ENCODE results near the gene OPALIN.
A peak's percentile ranks its signal among the peaks of the same experiment; 100 is the strongest.

Gene OPALIN

DNA sequence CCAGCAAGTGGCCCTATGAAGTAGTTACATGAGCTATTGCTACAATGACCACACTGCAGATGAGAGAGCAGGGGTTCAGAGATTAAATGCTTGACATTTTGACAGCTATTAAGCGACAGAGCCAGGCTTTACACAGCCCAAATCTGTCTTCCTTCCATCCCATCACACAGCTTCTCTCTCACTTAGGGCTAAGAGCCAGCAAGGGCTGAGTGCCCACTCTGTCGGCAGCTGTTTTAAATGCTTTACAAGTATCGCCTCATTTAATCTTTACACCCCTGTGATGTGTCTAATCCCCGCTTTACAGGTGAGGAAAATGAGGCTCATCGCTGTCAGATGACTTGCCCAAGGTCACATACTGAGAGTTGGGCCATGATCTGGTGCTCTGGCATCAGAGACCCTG lies 15.2 kb upstream of the OPALIN start:
- no peak for DNase-seq (ENCODE audit: low spot score)

DNA sequence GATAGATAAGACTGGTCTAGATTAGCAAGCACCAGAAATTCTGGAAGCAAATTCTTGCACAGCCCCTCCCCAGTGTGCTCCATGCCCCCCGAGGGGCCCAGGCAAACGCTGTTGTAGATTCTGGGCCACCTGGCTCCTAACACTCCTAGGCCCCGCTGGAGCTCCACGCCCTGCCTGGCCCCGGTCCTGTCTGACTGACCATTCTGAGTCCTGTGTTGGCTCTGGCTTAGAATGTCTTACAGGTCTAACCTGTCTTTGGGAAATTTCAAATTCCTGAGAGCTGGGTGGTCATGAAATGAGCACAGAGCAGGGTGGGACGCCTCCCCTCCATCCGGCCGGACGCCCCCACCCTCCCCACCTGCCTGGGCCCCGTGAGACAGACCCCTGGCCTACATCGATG lies 12.6 kb upstream of the OPALIN start:
- DNase-seq (ENCODE audit: low spot score) = no peak

DNA sequence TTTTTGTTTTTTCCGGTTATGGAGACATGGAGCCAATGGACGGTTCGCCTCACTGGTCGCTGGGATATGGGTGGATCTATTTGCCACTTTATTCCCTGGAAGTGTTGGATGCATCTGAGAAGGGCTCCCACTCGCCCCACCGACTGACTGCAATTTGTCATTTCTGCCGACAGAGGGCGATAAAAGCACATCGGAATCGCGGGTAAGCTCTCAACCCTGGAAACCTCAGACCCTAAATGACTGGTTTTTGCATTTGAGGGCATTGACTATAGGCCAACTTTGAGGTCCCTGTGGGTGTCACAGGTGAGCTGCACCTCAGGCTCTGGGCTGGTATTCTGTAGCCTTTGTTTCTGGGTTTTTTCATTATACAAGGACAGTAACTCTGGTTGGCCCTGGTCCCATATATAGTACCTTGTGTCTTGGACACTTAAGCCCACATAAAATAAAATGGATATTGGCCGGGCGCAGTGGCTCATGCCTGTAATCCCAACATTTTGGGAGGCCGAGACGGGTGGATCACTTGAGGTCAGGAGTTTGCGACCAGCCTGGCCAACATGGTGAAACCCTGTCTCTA lies 11.9 kb upstream of the OPALIN start:
- no peak for DNase-seq (ENCODE audit: low spot score)

DNA sequence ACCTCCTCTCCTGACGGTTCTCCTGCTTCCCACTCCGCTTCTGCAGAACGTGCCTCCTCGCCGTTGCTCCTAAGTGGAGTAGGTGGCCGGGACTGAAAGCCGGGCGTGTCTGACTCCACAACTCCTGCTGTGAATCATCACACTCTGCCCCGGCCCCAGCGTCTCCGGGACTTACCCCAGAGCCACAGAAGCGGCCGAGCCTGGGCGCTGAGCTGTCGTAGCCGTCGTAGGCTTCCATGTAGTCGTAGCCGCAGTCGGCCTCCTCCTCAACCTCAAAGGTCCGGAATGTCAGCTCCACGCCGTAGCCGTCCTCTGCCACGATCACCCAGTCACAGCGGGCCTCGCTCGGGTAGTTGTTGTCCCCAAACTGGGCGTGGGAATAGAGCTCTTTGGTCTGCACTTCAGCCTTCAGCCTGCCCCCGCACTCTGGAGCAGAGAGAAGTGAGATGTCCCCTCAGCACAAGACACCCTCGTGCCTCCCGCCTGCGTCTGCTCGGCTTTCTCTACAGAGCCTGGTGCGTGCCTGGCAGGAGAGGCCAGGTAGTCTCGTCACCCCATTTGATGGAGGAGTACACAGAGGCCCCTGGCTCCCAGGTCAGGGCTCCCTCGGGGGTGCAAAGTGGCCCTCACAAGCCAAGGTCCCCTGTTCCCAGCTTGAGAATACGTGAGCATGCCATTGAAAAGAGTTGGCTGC lies 11.2 kb upstream of the OPALIN start:
- no peak for DNase-seq (ENCODE audit: low spot score)

DNA sequence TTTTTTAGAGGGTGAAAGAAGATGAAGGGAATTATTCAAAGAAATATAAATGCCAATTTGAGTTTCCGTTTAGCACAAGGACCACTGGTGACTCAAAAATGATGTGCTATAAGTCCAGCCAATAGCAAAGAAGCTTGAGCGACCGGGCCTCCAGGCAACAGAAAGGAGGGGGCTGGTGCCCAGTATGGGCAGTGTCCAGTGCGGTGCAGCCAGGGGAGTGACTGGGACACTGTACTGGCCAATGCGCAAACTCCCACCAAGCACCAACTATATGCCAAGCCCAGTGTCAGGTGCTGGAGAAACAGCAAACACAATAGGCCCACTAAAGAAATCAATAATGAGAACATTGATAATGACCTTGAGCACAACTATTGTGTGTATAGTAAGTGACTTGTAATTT lies 10.2 kb upstream of the OPALIN start:
- DNase-seq (ENCODE audit: low spot score) = no peak

DNA sequence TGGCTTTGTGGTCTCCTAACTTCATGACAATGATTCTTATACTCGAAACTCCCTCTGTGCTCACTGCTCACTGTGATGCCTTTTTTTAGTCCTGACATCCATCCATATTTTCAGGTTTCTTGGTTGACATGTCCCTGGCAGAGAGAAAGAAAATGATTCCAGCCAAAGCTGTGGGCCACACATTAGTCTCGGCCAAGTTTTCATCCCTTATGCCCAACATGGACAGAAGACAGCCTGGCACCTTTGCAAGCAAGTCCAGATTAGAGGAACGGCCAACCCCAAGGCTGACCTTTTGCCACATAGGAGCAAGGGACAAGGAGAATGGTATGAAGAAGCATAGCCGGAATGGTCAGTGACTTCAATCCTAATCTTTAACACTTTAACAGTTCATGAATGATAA lies 8.7 kb upstream of the OPALIN start:
- no peak for DNase-seq (ENCODE audit: low spot score)

DNA sequence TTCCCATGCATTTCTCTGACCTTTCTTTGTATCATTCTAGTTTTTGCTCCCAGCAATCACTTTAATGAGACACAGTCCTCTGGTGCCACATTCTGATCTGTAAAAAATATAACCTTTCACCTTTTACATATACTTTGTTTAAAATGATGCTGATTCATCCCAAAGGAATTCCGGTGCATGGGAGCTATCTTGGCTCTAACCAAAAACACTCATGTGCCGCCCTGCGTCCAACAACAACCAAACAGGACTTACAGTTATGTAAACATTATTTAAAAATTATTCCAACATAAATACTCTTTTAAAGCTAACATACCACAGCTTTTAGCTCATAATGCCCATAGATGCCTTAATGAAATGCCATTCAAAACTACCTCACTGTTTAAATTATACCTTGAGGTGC lies 7.7 kb upstream of the OPALIN start:
- no peak for DNase-seq (ENCODE audit: low spot score)

DNA sequence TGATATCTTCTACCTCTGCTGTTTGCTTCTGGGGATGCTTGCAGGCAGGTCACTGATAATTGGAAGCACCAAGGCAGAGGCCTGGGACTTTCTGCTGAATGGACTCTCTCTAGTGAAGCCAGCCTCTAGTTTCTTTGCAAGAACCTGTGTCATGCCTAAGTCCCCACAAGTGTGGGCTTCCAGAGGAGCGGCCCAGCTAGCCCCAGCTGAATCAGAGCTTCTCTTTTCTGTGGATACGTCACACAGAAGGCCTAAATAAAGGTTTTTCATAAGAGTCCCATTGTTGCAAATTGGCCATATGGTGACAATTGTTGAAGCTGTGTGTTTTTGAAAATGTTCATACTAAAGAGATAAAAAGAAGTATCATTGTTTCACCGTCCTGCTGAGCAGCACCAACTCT lies 6.8 kb upstream of the OPALIN start:
- peak; percentile 79 for DNase-seq (ENCODE audit: low spot score)

DNA sequence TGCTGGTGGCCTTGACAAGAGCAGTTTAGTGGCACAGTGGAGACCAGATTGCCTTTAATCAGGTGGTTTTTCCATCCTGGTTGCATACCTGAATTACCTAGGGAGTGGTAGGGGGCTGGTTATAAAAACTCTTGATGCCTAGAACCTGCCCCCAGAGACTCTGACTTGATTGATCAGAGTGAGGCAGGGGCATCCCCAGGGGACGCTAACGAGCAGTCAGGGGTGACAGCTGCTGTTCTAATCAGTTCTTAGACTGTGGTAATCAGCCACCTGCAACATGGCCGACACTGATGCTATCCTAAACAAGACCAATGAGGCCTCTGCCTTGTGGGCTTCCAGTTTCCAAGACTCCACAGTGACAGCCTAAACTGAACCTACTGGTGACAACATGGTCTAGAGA lies 2.0 kb upstream of the OPALIN start:
- DNase-seq (ENCODE audit: low spot score) = no peak

DNA sequence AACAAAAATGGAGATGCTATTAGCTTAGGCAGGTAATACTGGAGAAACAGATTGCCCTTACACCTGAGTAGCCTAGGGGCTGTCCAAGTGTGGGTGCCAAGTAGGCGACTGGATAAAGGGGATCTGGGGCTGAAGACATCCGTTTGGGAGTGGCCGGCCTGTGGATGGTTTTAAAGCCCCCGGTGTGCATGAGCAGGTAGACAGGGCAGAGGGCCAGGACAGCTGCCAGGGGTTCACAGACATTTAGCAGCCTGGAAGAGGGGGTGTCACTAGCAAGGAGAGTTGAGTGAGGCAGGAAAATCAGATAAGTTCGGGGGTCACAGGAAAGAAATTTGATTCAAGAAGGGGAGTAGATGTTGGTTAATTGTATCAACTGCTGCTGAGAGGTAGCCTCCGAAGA lies 1.5 kb upstream of the OPALIN start:
- DNase-seq (ENCODE audit: low spot score) = no peak

DNA sequence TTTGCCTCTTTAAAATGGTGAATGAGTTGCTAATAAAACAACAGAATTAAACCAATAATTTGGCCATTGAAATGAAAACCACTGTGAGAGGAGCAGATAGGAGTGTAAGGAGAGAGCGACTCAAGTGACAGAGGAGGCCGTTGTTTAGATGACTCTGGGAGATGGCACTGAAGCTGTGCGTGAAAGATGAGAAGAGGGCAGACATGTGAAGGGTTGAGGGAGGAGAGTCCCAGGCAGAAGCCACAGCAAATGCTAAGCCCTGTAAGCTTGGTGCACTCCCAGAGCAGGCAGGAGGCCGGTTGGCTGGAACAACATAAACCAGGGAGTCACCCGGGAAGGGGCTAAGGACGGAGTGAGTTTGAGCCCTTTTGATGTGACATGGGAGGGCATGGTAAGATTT lies 814 bp upstream of the OPALIN start:
- peak; percentile 64 for DNase-seq (ENCODE audit: low spot score)

DNA sequence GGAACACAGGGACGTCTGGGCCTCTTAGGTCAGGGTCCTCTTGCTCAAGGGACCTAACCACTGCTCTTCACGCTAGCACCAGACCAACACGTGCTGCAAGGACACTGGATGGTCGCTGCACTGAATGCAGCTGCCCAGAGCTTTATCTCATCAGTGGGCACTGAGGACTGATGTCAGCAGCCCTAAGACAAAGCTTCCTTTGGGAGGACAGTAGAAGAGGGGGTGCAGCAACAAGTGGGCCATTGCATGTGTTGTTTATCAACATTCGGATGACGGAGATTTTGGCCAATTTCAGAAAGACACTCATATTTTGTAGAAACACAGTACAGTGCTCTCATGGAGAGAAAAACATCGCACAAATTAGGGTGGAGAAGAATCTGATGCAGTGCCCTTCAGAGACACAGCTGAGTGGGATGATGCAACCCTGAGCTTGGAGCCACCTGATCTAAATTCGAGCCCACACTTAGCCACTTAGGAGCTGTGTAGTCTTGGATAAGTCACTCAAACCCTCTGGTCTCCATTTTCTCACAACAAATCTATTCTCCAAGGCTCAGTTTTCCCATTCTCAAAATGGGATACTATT lies 1.7 kb downstream of the OPALIN start:
- DNase-seq (ENCODE audit: low spot score) = peak; percentile 97

DNA sequence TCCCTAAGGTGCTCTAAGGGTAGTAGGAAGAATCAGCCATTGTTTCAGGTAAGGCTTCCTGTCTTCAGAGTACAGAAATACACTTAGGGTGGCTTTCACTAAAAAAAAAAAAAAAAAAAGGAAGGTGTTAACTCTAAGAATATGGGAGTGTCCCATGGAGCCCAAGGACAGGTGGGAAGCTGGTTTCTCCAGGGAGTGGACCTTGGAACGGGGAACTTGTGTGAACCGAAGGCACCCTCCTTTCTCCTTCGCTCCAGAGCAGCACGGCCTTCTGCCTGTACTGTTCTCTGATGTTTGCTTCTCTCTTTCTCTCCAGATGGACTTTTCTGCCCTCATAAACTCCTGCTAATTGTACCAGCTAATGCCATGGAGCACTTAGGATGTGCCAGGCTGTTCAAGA lies 6.2 kb downstream of the OPALIN start:
- no peak for DNase-seq (ENCODE audit: low spot score)

DNA sequence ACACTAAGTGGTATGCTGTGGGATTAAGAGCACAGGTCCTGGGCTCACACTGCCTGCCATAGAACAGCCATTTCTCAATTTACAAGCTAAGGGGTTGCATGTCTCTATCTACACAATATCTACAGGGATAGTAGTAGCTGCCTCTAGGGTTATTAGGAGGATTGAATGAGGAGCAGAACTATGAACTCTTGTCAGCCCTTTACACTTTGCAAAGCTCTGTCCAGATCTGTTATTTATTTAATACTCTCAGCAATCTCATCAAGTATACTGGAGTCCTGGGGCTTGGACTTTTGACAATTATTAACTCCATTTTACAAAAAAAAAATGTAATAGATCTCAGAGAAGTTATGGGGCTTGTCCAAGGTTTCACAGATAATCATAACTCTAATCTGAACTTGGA lies 6.8 kb downstream of the OPALIN start:
- DNase-seq (ENCODE audit: low spot score) = no peak

DNA sequence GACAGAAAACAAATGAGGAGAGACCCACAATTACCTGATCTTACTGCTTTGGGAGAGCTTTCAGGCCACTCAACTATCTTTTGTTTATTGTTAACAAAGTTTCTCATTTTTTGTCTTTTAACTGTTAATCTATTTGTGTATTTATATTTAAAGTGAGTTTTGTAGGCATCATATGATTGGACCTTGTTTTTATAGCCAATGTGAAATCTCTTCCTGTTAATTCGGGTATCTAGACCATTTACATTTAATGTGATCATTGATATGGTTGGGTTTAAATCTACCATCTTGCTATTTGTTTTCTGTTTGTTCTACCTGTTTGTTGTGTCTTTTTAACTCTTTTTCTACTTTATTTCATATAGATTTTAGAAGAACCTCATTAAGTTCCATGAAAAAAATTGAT lies 12.5 kb downstream of the OPALIN start:
- no peak for DNase-seq (ENCODE audit: low spot score)

DNA sequence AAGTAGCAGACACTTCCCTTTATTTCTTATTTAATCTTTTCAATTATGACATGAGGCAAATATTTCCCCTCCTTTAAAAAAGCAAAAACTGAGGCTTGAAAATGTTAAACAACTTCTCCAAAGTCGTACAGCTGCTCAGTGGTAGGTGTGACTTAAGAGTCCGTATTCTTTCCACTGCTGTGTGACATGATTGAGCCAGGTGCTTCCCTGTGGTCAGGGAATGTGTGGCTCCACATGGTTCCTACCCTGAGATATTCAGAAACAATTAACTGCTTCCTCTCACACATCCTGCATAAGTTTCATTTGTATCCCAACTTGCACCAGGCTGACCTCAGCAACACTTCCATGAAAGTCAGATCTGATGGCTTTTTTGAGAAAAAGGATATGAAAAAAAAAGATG lies 13.6 kb downstream of the OPALIN start:
- no peak for DNase-seq (ENCODE audit: low spot score)

DNA sequence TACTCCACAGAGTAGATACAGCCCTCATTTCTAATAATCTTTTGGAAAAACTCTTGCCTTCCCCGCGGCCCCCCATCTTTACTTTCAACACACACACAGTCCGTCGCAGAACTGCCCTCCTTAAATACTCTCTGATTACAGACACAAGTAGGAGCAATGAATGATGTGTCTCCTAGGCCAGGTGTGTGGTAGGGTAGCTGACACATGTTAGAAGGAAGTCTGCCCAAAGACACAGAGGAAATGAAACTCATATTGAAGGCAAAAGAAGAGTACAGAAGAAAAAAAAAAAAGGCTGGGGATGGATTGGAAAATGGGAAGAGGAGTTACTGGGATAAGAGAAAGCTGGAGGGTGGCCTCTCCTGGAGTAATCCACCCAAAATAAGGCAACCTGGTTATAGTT lies 14.6 kb downstream of the OPALIN start:
- DNase-seq (ENCODE audit: low spot score) = no peak

DNA sequence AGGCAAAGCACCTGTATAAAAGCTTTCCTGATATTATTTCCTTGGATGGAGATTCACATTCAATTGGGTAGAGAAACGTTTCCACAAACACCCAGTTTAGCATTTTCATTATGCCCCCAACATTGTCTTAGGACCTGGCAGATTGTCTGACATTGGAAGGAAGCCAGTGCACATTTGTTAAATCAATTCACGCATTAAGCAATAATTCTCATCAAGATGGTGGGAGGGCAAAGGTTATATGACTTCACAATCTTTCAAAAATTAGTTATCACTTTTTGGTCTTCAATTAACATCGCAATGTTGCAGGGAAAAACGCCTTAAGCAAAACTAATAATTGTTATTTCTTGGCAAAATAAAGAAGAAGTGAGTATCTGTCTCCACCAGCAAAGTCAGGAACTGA lies 16.4 kb downstream of the OPALIN start:
- DNase-seq (ENCODE audit: low spot score) = no peak

DNA sequence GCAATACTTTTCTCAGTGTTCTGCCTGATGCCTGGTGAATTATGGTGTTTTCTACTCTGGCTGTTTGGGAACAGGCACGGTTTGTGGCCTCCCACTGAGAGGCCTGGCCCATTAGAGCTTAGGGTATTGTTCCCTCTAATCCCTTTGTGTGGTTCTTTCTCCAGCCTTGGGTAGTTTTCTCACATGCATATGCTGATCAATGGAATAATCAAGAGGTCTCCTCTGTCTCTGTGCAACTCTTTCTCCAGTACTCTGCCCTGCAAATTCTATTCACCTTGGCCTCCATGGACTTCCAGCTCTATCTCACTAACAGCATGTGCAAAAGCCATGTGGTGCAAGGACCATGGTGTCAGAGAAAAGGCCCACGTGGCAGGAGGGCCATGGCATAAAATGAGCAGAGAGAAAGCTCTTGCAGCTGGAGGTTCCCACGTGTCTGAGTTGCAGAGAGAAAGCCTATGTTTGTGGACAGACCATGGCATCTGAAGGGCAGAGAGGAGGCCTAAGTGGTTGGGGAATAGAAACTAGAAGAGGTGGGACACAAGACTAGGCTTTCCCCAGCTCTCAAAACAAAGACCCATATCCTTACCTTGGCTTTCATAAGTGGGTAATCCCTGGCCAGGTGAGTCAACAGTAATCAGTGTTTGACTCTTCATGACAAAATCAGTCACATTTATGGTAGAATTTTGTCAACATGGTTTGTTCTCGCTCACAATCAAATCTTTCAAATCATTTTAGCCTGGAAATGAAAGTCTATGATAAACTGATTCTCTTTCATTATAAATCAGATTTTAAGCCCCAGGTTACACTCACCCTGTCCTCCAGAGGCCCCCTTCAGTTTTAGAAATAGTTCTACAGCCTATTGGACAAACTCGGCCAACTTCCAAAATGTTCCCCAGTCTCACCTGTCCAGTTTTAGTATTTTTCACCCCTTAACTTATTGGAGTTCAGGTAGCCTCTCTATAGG lies 17.3 kb downstream of the OPALIN start:
- no peak for DNase-seq (ENCODE audit: low spot score)

DNA sequence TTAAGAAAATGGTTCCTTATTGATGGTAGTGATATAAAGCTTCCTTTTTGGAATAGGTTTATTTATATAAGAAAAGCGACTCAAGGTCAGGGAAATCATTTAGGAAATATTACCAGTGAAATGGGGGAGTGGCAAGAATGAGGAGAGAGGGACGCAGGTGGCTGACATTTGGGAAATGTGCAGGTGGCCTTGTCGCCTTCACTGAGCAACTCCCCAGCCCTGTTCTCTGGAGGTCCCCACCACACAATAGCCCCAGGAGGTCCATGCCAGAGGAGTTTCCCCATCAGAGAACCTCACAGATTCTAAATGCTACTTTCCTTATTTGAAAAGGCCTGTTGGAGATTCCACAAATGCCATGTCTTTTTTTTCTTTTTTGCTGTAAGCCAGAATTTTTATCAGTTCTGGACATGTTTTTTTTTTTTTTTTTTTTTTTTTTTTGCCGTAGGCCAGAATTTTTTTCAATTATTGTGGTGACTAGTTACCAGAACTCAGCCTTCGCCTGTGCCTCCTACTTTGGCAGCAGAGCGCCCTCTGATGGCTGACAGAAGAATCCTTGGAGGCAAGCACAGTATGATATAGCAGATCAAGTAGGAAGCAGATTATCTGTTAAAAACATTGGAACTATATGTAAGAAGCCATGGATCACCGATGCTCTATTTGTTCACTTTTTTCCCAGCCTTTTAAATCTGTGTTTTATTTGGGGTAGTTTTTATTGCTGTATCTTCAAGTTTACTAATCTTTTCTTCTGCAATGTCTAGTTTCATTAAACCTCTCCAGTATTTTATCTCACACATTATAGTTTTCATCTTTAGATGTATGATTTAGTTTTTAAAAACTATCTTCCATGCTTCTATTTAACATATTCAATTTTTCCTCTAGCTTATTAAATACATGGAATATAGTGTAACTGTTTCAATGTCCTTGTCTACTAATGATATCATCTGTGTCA lies 18.6 kb downstream of the OPALIN start:
- DNase-seq (ENCODE audit: low spot score) = peak; percentile 81

DNA sequence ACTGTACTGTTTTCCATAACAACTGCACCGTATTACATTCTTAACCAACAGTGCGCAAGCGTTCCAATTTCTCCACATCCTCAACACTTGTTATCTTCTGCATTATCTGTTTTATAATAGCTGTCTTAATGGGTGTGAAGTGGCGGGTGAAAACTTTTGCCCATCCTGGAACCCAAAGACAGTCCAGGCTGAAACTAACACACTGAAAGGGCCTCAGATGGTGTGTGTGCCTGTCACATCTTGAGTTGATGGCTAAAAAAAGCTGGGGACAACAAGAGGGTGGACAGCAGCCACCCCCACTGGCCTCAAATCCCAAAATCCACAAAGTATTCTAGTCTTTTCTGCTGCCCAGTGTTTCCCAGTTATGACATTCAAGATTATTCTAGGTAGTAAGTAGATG lies 19.4 kb downstream of the OPALIN start:
- DNase-seq (ENCODE audit: low spot score) = no peak

Data from globus pallidus (tissue), 1 donor.